GM19395 (cell line): ENCODE measurements around the gene CELF2.
A peak's percentile ranks its signal among the peaks of the same experiment; 100 is the strongest.

ENCODE experiments used
- ATAC-seq: cut with Tn5 transposase; IDR thresholded peaks from one replicate; pipeline ENCODE4 v1.9.1; 2021; ENCODE audit warnings: mild to moderate bottlenecking, moderate library complexity; ENCODE audit not compliant: unreplicated experiment

Gene CELF2

GRCh38 chr10:11152801-11153200, 135.1 kb downstream of the CELF2 start:
- no peak for ATAC-seq

- no peak for ATAC-seq
Measured at GRCh38 chr10:11153245-11153644, 135.6 kb downstream of the CELF2 start.

- no peak for ATAC-seq
Measured at GRCh38 chr10:11153766-11154165, 136.1 kb downstream of the CELF2 start.

GRCh38 chr10:11154333-11154732, 136.7 kb downstream of the CELF2 start:
- ATAC-seq = no peak

- ATAC-seq = no peak
Measured at GRCh38 chr10:11154849-11155498, 137.3 kb downstream of the CELF2 start.

- ATAC-seq = no peak
Measured at GRCh38 chr10:11156480-11156879, 138.8 kb downstream of the CELF2 start.

GRCh38 chr10:11157292-11158076, 139.8 kb downstream of the CELF2 start:
- no peak for ATAC-seq

- ATAC-seq = no peak
Measured at GRCh38 chr10:11158080-11158479, 140.4 kb downstream of the CELF2 start.

GRCh38 chr10:11159543-11160215, 142.0 kb downstream of the CELF2 start:
- no peak for ATAC-seq

- ATAC-seq = no peak
Measured at GRCh38 chr10:11161096-11161495, 143.4 kb downstream of the CELF2 start.

GRCh38 chr10:11161910-11162309, 144.2 kb downstream of the CELF2 start:
- no peak for ATAC-seq

GRCh38 chr10:11162828-11163599, 145.3 kb downstream of the CELF2 start:
- peak; percentile 70 for ATAC-seq

- no peak for ATAC-seq
Measured at GRCh38 chr10:11163780-11164550, 146.3 kb downstream of the CELF2 start.

- ATAC-seq = no peak
Measured at GRCh38 chr10:11164551-11164802, 146.8 kb downstream of the CELF2 start.

- ATAC-seq = peak; percentile 33
Measured at GRCh38 chr10:11164803-11165590, 147.3 kb downstream of the CELF2 start.

GRCh38 chr10:11165591-11166543, 148.2 kb downstream of the CELF2 start:
- peak; percentile 60 for ATAC-seq

GRCh38 chr10:11166550-11166949, 148.9 kb downstream of the CELF2 start:
- ATAC-seq = no peak

GRCh38 chr10:11167233-11167966, 149.7 kb downstream of the CELF2 start:
- no peak for ATAC-seq
